ES-I3 (cell line): ENCODE data around the gene SRP72.

ENCODE experiments used
- H3K36me3 ChIP-seq: 2 replicates; pipeline ENCODE4 v1.6.1; 2013; ENCODE audit warnings: mild to moderate bottlenecking, low read length, control low read depth, moderate library complexity; ENCODE audit not compliant: insufficient read depth
- H3K4me1 ChIP-seq: 2 replicates; pipeline ENCODE4 v1.6.1; 2013; ENCODE audit warnings: mild to moderate bottlenecking, control low read depth, low read length; ENCODE audit not compliant: insufficient read depth
- H3K9ac ChIP-seq: 2 replicates; pipeline ENCODE4 v1.6.1; 2013; ENCODE audit warnings: low read depth, mild to moderate bottlenecking, low read length, moderate library complexity
- H3K9me3 ChIP-seq: 2 replicates; pipeline ENCODE4 v1.6.1; 2013; ENCODE audit warnings: mild to moderate bottlenecking, low read length, moderate library complexity; ENCODE audit not compliant: control insufficient read depth, insufficient read depth

The SRP72 gene, protein sequence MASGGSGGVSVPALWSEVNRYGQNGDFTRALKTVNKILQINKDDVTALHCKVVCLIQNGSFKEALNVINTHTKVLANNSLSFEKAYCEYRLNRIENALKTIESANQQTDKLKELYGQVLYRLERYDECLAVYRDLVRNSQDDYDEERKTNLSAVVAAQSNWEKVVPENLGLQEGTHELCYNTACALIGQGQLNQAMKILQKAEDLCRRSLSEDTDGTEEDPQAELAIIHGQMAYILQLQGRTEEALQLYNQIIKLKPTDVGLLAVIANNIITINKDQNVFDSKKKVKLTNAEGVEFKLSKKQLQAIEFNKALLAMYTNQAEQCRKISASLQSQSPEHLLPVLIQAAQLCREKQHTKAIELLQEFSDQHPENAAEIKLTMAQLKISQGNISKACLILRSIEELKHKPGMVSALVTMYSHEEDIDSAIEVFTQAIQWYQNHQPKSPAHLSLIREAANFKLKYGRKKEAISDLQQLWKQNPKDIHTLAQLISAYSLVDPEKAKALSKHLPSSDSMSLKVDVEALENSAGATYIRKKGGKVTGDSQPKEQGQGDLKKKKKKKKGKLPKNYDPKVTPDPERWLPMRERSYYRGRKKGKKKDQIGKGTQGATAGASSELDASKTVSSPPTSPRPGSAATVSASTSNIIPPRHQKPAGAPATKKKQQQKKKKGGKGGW

DNA sequence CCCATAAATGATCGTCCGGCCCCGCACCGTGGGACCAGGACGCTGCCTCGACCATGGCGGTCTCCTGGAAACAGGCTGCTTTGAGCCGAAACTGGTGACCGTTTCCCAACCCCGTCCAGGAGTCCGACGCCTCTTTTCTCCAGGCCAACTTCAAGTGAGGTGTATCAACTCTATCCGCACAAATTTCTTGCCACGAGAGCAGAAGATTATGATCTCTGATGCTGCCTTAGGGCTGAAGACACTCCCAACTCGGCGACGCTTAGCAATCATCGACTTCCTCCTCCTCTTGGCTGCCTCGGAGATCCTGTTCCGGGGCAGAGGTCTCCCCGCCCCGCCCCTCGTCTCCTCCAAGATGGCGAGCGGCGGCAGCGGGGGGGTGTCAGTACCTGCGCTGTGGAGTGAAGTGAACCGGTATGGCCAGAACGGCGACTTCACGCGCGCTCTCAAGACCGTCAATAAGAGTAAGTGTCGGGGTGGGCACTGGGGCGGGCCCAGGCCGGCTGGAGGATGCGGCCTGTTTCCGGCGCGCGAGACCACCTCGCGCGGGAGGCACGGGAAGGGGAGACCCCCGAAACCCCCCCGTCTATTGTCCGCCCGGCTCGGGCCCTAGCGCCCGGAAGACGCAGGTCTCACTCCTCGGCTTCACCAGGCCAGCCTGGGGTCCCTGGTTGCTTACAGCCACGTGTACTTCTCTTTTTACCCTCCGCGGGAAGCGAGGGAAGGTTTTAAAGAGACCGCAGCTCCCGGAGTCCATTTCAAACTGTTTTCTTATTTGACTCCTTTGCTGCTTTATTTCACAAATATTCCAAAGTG is at the start of gene SRP72:
Gene SRP72 (plus strand): TSS at position 334 of the 813 bp plus-strand sequence. CDS start 19 bp downstream, at position 353.
- Histone ChIP-seq H3K4me1 (peaks cover 3% of the 10 kb centered on the region), H3K36me3 (no peaks in the 10 kb centered on the region), H3K9me3 (no peaks in the 10 kb centered on the region), H3K9ac (peak within 1 kb of the TSS; percentile 96)

DNA sequence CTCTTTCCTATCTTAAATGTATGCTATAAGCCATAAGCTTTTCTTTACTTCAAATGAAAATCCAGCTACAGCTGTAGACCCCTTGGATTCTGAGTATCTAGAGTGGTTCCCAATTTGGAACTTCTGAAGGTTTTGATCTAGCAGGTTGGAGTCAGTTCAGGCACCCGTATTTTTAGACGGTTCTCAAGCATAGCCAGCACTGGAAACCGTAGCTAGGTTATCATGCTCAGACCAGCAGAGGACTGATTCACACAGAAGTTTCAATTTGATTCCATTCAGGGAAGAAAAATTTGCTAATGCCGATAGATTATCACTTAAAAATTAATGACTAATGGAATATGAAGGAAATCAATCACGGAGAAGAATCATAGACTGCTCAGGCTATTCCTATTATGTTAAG is 43.2 kb upstream of the SRP72 start:
- Histone ChIP-seq H3K9ac (no peak overlapping the region), H3K36me3 (no peaks in the 10 kb centered on the region), H3K9me3 (0 out of 2 replicates have a peak, but pooled peaks cover 3% of the 10 kb centered on the region), H3K4me1 (peaks cover 17% of the 10 kb centered on the region)

- no peak overlapping the region for H3K9ac ChIP-seq
- H3K4me1 ChIP-seq: peaks cover 14% of the 10 kb centered on the region
- H3K36me3 ChIP-seq: no peaks in the 10 kb centered on the region
- 0 out of 2 replicates have a peak, but pooled peaks cover 3% of the 10 kb centered on the region for H3K9me3 ChIP-seq
Observed at GRCh38 chr4:56424697-56425514, 42.5 kb upstream of the SRP72 start.

GRCh38 chr4:56425518-56425917 is 41.9 kb upstream of the SRP72 start:
- Histone ChIP-seq H3K9ac (no peak overlapping the region), H3K9me3 (0 out of 2 replicates have a peak, but pooled peaks cover 3% of the 10 kb centered on the region), H3K36me3 (no peaks in the 10 kb centered on the region), H3K4me1 (peaks cover 14% of the 10 kb centered on the region)

DNA sequence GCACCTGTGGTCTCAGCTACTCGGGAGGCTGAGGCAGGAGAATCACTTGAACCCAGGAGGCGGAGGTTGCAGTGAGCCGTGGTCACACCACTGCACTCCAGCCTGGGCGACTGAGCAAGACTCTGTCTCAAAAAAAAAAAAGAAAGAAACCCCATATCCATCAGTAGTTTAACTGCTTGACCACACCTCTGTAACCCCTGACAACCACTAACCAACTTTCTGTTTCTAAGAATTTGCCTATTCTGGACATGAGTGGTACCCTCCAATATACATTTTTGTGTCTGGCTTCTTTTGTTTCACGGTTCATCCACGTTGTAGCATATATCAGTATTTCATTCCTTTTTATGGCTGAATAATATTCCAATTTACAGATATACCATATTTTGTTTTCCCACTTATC is 41.1 kb upstream of the SRP72 start:
- Histone ChIP-seq H3K36me3 (no peaks in the 10 kb centered on the region), H3K9ac (no peak overlapping the region), H3K9me3 (no peaks in the 10 kb centered on the region), H3K4me1 (peaks cover 14% of the 10 kb centered on the region)

GRCh38 chr4:56427179-56427578 is 40.2 kb upstream of the SRP72 start:
- Histone ChIP-seq H3K36me3 (no peaks in the 10 kb centered on the region), H3K4me1 (peaks cover 14% of the 10 kb centered on the region), H3K9ac (no peak overlapping the region), H3K9me3 (no peaks in the 10 kb centered on the region)

GRCh38 chr4:56430203-56430602 is 37.2 kb upstream of the SRP72 start:
- Histone ChIP-seq H3K4me1 (peaks cover 8% of the 10 kb centered on the region), H3K9me3 (no peaks in the 10 kb centered on the region), H3K9ac (no peak overlapping the region), H3K36me3 (no peaks in the 10 kb centered on the region)

DNA sequence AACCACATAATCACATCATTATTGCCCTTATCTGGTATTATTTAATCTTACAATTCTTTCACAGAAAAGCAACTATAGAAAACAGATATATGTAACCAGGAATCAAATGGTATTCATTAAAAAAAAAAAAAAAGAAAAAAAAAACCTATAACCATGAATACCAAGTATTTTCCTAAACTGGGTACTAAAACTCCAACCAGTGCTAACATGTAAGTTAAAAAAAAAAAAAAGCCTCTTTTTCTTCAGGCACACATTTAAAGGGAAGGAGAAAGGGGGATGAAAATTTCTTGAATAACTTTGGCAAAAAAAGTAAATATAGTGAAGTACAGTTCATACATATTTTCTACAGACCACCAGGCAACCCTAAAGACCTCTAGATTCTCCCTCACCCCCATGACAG is 34.1 kb upstream of the SRP72 start:
- Histone ChIP-seq H3K9me3 (no peaks in the 10 kb centered on the region), H3K36me3 (no peaks in the 10 kb centered on the region), H3K4me1 (peaks cover 3% of the 10 kb centered on the region; the same call in 1 of the 2 replicates), H3K9ac (peak overlapping the region; percentile 61)

DNA sequence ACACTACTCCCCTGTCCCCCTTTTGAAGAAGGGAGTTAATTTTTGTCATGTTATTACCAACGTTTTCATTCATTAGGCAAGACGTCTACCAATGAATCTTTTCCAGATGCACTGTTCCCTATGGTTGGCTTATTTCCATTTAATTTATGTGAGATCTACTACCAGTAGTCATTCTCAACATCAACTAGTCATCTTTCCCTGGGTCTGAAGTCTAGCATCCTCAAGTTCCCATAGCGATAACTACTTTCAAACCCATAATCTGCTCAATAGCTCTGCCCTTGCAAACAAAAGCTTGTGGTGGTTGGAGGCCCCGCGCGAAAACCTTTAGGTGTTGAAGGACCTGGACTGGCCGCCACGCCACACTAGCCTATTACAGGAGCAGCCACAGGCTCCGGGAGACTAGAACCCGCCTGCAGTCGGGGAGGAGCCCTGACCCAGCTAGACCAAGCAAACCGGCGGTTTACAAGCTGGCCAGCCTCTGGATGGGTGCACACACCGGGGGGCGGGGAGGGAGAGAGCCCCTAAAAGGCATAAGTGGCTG is 32.7 kb upstream of the SRP72 start:
- Histone ChIP-seq H3K9me3 (no peaks in the 10 kb centered on the region), H3K9ac (peak overlapping the region; percentile 61), H3K36me3 (no peaks in the 10 kb centered on the region), H3K4me1 (peaks cover 3% of the 10 kb centered on the region; the same call in 1 of the 2 replicates)

- Histone ChIP-seq H3K36me3 (no peaks in the 10 kb centered on the region), H3K9me3 (no peaks in the 10 kb centered on the region)
Observed at GRCh38 chr4:56435140-56435926, 32.1 kb upstream of the SRP72 start, which contains the start of gene PPAT. TSS of gene PPAT (minus strand) at chr4:56435615. CDS start at chr4:56435477, 138 bp downstream.

GRCh38 chr4:56438766-56439165 is 28.7 kb upstream of the SRP72 start:
- no peak overlapping the region for H3K9ac ChIP-seq
- peaks cover 3% of the 10 kb centered on the region; the same call in 1 of the 2 replicates for H3K4me1 ChIP-seq
- H3K36me3 ChIP-seq: peaks cover 9% of the 10 kb centered on the region; the same call in 1 of the 2 replicates
- no peaks in the 10 kb centered on the region for H3K9me3 ChIP-seq

More at GRCh38 chr4:56435140-56435926, 32.1 kb upstream of the SRP72 start, which contains the start of gene PPAT:
- peak within 1 kb of the TSS; percentile 61 for H3K9ac ChIP-seq
- peaks cover 3% of the 10 kb centered on the region; the same call in 1 of the 2 replicates for H3K4me1 ChIP-seq

DNA sequence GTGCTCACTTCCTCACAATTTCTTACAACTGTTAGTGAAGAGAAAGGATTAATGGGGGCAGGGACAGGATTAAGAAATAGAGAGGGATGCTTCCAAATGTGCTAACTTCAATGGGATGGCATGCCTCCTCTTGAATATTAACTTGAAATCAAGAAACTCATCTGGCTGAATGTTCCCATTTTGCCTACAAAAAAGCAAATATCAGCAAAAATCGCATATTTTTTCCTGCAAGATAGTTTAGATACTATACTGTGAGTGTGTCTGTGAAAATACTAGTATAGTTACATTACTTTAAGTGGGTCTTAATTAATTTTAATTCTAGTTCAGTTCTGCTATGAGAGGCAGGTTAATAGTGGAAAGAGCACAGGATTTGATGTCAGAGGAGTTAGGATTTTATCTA is 26.4 kb upstream of the SRP72 start:
- H3K4me1 ChIP-seq: peaks cover 3% of the 10 kb centered on the region; the same call in 1 of the 2 replicates
- no peaks in the 10 kb centered on the region for H3K9me3 ChIP-seq
- H3K9ac ChIP-seq: no peak overlapping the region
- peaks cover 17% of the 10 kb centered on the region for H3K36me3 ChIP-seq
